ENCODE measurements around the gene SAMHD1. TPM values are rescaled to one million over a fixed set of nuclear protein-coding genes. Genes with fewer than 3 reads are reported as not detected.
"Not testable (repeated sequence)": the region's sequence is repeated elsewhere in the genome, so short reads cannot be mapped to it uniquely, and the experiment has no call there.

Gene SAMHD1
- total RNA-seq, 4 donors from 2014 or later = 348 to 854 (median 449) TPM

DNA sequence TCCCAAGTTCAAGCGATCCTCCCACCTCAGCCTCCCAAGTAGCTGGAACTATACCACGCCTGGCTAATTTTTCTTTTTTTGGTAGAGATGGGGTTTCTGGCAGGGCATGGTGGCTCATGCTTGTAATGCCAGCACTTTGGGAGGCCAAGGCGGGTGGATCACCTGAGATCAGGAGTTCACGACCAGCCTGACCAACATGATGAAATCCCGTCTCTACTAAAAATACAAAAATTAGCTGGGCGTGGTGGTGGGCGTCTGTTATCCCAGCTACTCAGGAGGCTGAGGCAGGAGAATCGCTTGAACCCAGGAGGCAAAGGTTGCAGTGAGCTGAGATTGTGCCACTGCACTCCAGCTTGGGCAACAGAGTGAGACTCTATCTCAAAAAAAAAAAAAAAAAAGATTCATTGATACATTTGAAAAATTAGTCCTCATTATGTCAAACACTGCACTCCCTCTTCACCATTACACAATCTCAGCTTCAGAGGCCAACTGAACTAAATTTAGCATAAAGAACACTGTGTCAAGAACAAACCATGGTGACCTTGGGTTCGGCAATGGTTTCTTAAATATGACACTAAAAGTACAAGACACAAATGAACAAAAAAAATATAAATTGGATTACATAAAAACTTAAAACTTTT, 14.6 kb downstream of the SAMHD1 start:
- H3K4me3 ChIP-seq = peak overlapping the region in 1 of 2 donors; percentile 16
- TF ChIP-seq POLR2AphosphoS5 (IDR thresholded peaks at IDR 0.05) = peak; percentile 81
- H3K27me3 ChIP-seq, H3K9me3 ChIP-seq: not testable (repeated sequence)
- peaks cover 2 to 98% (median 38%) of the 10 kb centered on the region in 3 donors for H3K4me1 ChIP-seq
- H3K36me3 ChIP-seq = peaks cover 2 to 81% of the 10 kb centered on the region in 2 donors
- 64 to 94% methylated on average over 4 of the region's 9 CpGs for WGBS, 2 donors (ENCODE audit: low coverage in 1 of 2)
- ATAC-seq = peak; percentile 85
- peak overlapping the region; percentile 77 to 97 (median 90) for H3K27ac ChIP-seq

DNA sequence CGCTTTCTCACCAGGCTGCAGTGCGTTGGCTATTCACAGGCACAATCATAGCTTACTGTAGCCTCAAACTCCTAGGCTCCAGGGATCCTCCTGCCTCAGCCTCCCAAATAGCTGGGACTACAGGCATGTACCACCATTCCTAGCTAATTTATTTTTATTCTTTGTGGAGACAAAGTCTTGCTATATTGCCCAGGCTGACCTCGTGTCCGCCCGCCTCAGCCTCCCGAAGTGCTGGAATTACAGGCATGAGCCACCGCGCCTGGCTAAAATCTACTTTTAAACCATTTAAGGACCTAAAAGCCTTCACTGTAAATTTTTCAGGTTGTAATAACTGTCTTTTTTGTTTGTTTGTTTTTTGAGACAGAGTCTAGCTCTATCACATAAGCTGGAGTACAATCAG, 15.2 kb downstream of the SAMHD1 start:
- Histone ChIP-seq H3K9me3 (no peaks in the 10 kb centered on the region), H3K36me3 (peaks cover 2 to 84% of the 10 kb centered on the region in 2 donors), H3K4me1 (peaks cover 2 to 98% (median 34%) of the 10 kb centered on the region in 3 donors), H3K27ac (peak overlapping the region; percentile 77 to 97 (median 90)), H3K27me3 (no peaks in the 10 kb centered on the region), H3K4me3 (peak overlapping the region in 1 of 2 donors; percentile 16)
- WGBS, 2 donors (ENCODE audit: low coverage in 1 of 2) = 85 to 93% methylated on average over 8 of the region's 8 CpGs
- no peak for ATAC-seq
- TF ChIP-seq POLR2AphosphoS5 (IDR thresholded peaks at IDR 0.05) (no peak), POLR2A (IDR thresholded peaks at IDR 0.05) (no peak), EP300 (IDR thresholded peaks at IDR 0.05) (no peak)
- TF ChIP-seq, protein P1, sequence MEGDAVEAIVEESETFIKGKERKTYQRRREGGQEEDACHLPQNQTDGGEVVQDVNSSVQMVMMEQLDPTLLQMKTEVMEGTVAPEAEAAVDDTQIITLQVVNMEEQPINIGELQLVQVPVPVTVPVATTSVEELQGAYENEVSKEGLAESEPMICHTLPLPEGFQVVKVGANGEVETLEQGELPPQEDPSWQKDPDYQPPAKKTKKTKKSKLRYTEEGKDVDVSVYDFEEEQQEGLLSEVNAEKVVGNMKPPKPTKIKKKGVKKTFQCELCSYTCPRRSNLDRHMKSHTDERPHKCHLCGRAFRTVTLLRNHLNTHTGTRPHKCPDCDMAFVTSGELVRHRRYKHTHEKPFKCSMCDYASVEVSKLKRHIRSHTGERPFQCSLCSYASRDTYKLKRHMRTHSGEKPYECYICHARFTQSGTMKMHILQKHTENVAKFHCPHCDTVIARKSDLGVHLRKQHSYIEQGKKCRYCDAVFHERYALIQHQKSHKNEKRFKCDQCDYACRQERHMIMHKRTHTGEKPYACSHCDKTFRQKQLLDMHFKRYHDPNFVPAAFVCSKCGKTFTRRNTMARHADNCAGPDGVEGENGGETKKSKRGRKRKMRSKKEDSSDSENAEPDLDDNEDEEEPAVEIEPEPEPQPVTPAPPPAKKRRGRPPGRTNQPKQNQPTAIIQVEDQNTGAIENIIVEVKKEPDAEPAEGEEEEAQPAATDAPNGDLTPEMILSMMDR (IDR thresholded peaks at IDR 0.05) = no peak

DNA sequence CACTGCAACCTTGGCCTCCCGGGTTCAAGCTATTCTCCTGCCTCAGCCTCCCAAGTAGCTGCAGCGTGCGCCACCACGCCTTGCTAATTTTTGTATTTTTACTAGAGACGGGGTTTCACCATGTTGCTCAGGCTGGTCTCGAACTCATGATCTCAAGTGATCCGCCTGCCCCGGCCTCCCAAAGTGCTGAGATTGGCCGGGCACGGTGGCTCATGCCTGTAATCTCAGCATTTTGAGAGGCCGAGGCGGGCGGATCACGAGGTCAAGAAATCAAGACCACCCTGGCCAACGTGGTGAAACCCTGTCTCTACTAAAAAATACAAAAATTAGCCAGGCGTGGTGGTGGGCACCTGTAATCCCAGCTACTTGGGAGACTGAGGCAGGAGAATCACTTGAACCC, 17.9 kb downstream of the SAMHD1 start:
- not testable (repeated sequence) for H3K9me3 ChIP-seq, H3K27me3 ChIP-seq, H3K4me3 ChIP-seq, ATAC-seq
- H3K4me1 ChIP-seq = peaks cover 2 to 92% (median 28%) of the 10 kb centered on the region in 3 donors
- H3K36me3 ChIP-seq = peaks cover 2 to 90% of the 10 kb centered on the region in 2 donors
- H3K27ac ChIP-seq = peak overlapping the region in 2 of 4 donors; percentile 40 to 49
- 92 to 95% methylated on average over 3 to 5 of the region's 16 CpGs for WGBS, 2 donors (ENCODE audit: low coverage in 1 of 2)

DNA sequence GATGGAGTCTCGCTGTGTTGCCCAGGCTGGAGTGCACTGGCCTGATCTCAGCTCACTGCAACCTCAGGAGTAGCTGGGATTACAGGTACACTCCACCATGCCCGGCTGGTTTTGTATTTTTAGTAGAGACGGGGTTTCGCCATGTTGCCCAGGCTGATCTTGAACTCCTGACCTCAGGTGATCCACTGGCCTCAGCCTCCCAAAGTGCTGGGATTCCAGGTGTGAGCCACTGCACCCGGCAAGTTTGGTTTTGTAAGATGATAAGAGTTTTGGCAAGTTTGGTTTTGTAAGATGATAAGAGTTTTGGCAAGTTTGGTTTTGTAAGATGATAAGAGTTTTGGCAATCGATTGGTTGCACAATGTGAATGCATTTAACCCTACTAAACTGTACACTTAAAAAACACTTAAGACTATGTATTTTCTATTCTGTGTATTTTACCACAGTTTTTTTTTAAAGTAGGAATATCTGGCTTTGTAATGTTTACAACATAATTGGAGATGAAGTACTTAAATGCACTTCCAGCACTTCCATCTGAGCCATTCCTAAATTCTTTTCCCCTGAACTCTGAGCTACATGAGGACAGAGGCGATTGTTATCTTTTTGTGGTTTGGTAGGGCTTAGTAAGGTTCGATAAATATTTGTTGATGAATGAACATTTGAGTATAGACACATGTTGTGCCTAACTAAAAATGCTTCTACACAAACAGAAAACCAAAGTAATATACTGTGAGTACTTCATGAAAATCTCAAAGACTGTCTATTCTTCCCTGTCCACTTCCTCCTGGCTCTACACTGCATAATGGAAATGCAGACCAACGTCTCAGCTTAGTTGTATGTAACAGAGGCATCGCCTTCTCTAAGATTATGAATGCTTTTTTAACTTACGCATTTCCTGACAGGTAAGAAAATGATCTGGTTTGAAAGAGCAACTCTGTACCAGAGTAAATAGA, 18.8 kb downstream of the SAMHD1 start:
- no peaks in the 10 kb centered on the region for H3K27me3 ChIP-seq
- H3K27ac ChIP-seq = peak overlapping the region in 3 of 4 donors; percentile 4 to 45 (median 9)
- H3K36me3 ChIP-seq = peaks cover 2 to 90% of the 10 kb centered on the region in 2 donors
- H3K4me3 ChIP-seq = no peak overlapping the region
- no peak for ATAC-seq
- no peaks in the 10 kb centered on the region for H3K9me3 ChIP-seq
- TF ChIP-seq POLR2A (IDR thresholded peaks at IDR 0.05) = no peak
- TF ChIP-seq, protein P1 (IDR thresholded peaks at IDR 0.05) = no peak
- WGBS, 2 donors (ENCODE audit: low coverage in 1 of 2) = 49 to 71% methylated on average over 8 to 11 of the region's 11 CpGs
- H3K4me1 ChIP-seq = peaks cover 2 to 84% (median 23%) of the 10 kb centered on the region in 3 donors

DNA sequence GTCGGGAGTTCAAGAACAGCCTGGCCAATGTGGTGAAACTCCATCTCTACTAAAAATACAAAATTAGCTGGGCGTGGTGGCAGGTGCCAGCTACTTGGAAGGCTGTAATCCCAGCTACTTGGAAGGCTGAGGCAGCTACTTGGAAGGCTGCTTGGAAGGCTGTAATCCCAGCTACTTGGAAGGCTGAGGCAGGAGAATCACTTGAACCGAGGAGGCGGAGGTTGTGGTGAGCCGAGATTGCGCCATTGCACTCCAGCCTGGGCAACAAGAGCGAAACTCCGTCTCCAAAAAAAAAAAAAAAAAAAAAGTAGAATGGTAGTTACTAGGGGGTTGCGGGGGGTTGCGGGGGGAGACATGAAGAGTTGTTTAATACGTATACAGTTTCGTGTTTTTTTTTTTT, 19.4 kb downstream of the SAMHD1 start:
- not testable (repeated sequence) for H3K9me3 ChIP-seq, H3K4me3 ChIP-seq, H3K27me3 ChIP-seq, ATAC-seq
- H3K36me3 ChIP-seq = peaks cover 2 to 96% of the 10 kb centered on the region in 2 donors
- 89 to 91% methylated on average over 10 to 11 of the region's 12 CpGs for WGBS, 2 donors (ENCODE audit: low coverage in 1 of 2)
- H3K4me1 ChIP-seq = peaks cover 2 to 77% (median 23%) of the 10 kb centered on the region in 3 donors
- H3K27ac ChIP-seq = peak overlapping the region in 2 of 4 donors; percentile 9 to 68
- peak; percentile 6 for TF ChIP-seq POLR2AphosphoS5 (IDR thresholded peaks at IDR 0.05)

DNA sequence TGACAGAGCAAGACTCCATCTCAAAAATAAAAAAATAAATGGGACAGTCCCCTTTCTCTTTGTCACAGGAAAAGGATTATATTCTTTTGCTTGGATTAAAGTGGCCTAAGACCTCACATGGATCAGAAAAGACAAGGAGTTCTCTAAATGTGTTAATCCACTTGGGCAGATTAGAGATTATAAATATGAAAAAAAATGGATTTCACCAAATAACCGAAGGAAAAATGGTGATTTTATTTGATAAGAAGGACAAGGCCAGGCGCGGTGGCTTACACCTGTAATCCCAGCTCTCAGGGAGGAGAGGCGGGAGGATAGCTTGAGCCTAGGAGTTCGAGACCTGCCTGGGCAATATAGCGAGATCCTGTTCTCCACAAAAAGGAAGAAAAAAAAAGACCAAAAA, 21.8 kb downstream of the SAMHD1 start:
- H3K27me3 ChIP-seq = no peaks in the 10 kb centered on the region
- H3K9me3 ChIP-seq = no peaks in the 10 kb centered on the region
- H3K4me1 ChIP-seq = peaks cover 0 to 62% (median 10%) of the 10 kb centered on the region in 3 donors
- ATAC-seq = no peak
- peak overlapping the region in 2 of 4 donors; percentile 32 to 41 for H3K27ac ChIP-seq
- peaks cover 0 to 100% of the 10 kb centered on the region in 2 donors for H3K36me3 ChIP-seq
- 90 to 97% methylated on average over 4 to 5 of the region's 6 CpGs for WGBS, 2 donors (ENCODE audit: low coverage in 1 of 2)
- H3K4me3 ChIP-seq = no peak overlapping the region
- TF ChIP-seq, protein P1 (IDR thresholded peaks at IDR 0.05) = no peak
- TF ChIP-seq POLR2A (IDR thresholded peaks at IDR 0.05) = no peak
- TF ChIP-seq POLR2AphosphoS5 (IDR thresholded peaks at IDR 0.05) = no peak
